ENCODE results near the gene MINDY3.
"Not testable (repeated sequence)": the region's sequence is repeated elsewhere in the genome, so short reads cannot be mapped to it uniquely, and the experiment has no call there.

The MINDY3 gene

DNA sequence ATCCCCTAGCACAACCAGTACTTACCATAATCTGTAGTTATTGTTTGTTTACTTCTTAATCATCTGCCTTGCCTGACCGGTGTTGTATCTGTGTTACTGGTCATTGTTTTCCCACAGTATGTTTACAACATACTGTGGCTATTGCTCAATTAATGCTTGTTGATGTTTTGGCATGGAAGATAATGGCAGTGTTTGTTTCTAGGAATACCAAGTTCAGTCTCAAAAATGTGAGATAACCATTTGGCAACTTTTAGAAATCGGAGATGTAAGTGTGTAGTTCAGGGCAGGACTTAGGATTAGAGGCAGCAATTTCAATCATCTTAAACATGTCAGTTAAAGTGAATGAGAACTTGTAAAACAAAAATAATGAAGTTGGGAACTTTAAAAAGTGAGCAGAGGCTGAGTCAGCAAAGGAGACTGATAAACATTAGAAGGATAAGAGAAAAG lies 8.2 kb downstream of the MINDY3 start:
- DNase-seq, result no peak
- ATAC-seq (ENCODE audit: insufficient read depth, low read depth), result no peak
- Histone ChIP-seq H4K20me1 (ENCODE audit: insufficient read depth, low read length) (peaks cover 5% of the 10 kb centered on the region; the same call in 1 of the 2 replicates), H3K9me3 (ENCODE audit: insufficient read depth, low read length, severe bottlenecking) (peaks cover 18% of the 10 kb centered on the region), H3K4me3 (ENCODE audit: low read depth in 1 of 2, low read length in 2 of 2) (no peak overlapping the region), H2AFZ (ENCODE audit: low read depth, low read length) (no peak overlapping the region), H3K27ac (ENCODE audit: low read length) (no peak overlapping the region), H3K9ac (ENCODE audit: low read depth, low read length) (no peak overlapping the region), H3K27me3 (ENCODE audit: insufficient read depth, low read length, poor library complexity) (no peaks in the 10 kb centered on the region), H3K36me3 (ENCODE audit: insufficient read depth, low read length) (peaks cover 22% of the 10 kb centered on the region), H3K4me2 (ENCODE audit: insufficient read depth, low read length) (no peak overlapping the region), H3K4me1 (ENCODE audit: insufficient read depth, low read length) (peaks cover 5% of the 10 kb centered on the region; the same call in 1 of the 2 replicates), H3K79me2 (ENCODE audit: insufficient read depth, low read length) (peaks cover 89% of the 10 kb centered on the region)
- TF ChIP-seq, protein P1, sequence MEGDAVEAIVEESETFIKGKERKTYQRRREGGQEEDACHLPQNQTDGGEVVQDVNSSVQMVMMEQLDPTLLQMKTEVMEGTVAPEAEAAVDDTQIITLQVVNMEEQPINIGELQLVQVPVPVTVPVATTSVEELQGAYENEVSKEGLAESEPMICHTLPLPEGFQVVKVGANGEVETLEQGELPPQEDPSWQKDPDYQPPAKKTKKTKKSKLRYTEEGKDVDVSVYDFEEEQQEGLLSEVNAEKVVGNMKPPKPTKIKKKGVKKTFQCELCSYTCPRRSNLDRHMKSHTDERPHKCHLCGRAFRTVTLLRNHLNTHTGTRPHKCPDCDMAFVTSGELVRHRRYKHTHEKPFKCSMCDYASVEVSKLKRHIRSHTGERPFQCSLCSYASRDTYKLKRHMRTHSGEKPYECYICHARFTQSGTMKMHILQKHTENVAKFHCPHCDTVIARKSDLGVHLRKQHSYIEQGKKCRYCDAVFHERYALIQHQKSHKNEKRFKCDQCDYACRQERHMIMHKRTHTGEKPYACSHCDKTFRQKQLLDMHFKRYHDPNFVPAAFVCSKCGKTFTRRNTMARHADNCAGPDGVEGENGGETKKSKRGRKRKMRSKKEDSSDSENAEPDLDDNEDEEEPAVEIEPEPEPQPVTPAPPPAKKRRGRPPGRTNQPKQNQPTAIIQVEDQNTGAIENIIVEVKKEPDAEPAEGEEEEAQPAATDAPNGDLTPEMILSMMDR (IDR thresholded peaks at IDR 0.05; ENCODE audit: borderline replicate concordance, extremely low read depth, low read length, poor library complexity, severe bottlenecking), result no peak
- TF ChIP-seq EZH2 (IDR thresholded peaks at IDR 0.05; ENCODE audit: borderline replicate concordance, low read depth, low read length, severe bottlenecking), result no peak

DNA sequence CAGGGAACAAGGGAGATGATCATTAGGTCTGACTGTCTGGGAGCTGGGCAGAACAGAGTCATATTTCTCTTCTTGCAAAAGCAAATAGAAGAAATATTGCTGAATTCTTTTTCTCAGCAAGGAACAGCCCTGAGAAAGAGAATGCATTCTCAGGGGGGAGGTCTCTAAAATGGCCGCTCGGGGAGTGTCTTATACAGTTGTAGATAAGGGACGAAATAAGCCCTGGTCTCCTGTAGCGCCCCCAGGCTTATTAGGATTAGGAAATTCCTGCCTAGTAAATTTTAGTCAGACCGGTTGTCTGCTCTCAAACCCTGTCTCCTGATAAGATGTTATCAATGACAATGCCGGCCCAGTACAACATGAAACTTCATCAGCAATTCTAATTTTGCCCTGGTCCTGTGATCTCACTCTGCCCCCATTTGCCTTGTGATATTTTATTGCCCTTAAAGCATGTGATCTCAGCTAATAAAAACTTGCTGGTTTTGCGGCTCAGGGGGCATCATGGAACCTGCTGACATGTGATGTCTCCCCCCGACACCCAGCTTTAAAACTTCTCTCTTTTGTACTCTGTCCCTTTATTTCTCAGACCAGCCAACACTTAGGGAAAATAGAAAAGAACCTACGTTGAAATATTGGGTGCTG lies 9.8 kb downstream of the MINDY3 start:
- not testable (repeated sequence) for H3K9ac ChIP-seq (ENCODE audit: low read depth, low read length); H3K4me3 ChIP-seq (ENCODE audit: low read depth in 1 of 2, low read length in 2 of 2); H3K27me3 ChIP-seq (ENCODE audit: insufficient read depth, low read length, poor library complexity); H3K4me2 ChIP-seq (ENCODE audit: insufficient read depth, low read length); H2AFZ ChIP-seq (ENCODE audit: low read depth, low read length); H3K4me1 ChIP-seq (ENCODE audit: insufficient read depth, low read length); H3K27ac ChIP-seq (ENCODE audit: low read length); ATAC-seq (ENCODE audit: insufficient read depth, low read depth); H4K20me1 ChIP-seq (ENCODE audit: insufficient read depth, low read length)
- peaks cover 22% of the 10 kb centered on the region for H3K36me3 ChIP-seq (ENCODE audit: insufficient read depth, low read length)
- peaks cover 78% of the 10 kb centered on the region for H3K79me2 ChIP-seq (ENCODE audit: insufficient read depth, low read length)
- H3K9me3 ChIP-seq (ENCODE audit: insufficient read depth, low read length, severe bottlenecking), result peaks cover 18% of the 10 kb centered on the region
- DNase-seq, result peak; percentile 14

GRCh38 chr10:15849316-15849715 lies 11.0 kb downstream of the MINDY3 start:
- Histone ChIP-seq H3K9me3 (ENCODE audit: insufficient read depth, low read length, severe bottlenecking) (peaks cover 18% of the 10 kb centered on the region), H3K79me2 (ENCODE audit: insufficient read depth, low read length) (peaks cover 71% of the 10 kb centered on the region), H3K4me2 (ENCODE audit: insufficient read depth, low read length) (no peak overlapping the region), H2AFZ (ENCODE audit: low read depth, low read length) (no peak overlapping the region), H3K36me3 (ENCODE audit: insufficient read depth, low read length) (peaks cover 22% of the 10 kb centered on the region), H4K20me1 (ENCODE audit: insufficient read depth, low read length) (no peaks in the 10 kb centered on the region), H3K27me3 (ENCODE audit: insufficient read depth, low read length, poor library complexity) (no peaks in the 10 kb centered on the region), H3K27ac (ENCODE audit: low read length) (no peak overlapping the region), H3K4me1 (ENCODE audit: insufficient read depth, low read length) (peaks cover 10% of the 10 kb centered on the region; the same call in 1 of the 2 replicates), H3K4me3 (ENCODE audit: low read depth in 1 of 2, low read length in 2 of 2) (no peak overlapping the region), H3K9ac (ENCODE audit: low read depth, low read length) (no peak overlapping the region)
- DNase-seq (no peak), ATAC-seq (ENCODE audit: insufficient read depth, low read depth) (no peak)
- TF ChIP-seq, protein P1 (IDR thresholded peaks at IDR 0.05; ENCODE audit: borderline replicate concordance, extremely low read depth, low read length, poor library complexity, severe bottlenecking), result no peak
- no peak for TF ChIP-seq EZH2 (IDR thresholded peaks at IDR 0.05; ENCODE audit: borderline replicate concordance, low read depth, low read length, severe bottlenecking)

DNA sequence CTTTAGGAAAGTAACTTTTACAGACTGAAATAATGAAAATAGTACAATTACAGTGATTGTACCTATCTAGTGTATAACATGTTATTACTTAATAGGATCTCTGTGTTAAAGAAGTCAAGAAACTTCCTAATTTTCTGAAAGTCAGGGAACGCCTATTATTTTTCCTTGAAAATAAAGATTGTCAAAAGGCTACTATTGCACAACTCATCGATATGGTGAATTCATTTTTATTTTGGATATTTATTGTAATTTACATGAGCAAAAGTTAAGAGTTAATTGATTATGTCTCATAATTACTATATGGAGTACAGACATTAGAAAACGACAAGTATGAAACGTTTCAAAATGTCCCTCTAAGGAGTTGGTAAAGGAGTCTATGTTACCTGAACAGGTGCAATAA lies 12.8 kb downstream of the MINDY3 start:
- no peak overlapping the region for H3K27ac ChIP-seq (ENCODE audit: low read length)
- peaks cover 10% of the 10 kb centered on the region for H3K36me3 ChIP-seq (ENCODE audit: insufficient read depth, low read length)
- no peaks in the 10 kb centered on the region for H4K20me1 ChIP-seq (ENCODE audit: insufficient read depth, low read length)
- H2AFZ ChIP-seq (ENCODE audit: low read depth, low read length), result no peak overlapping the region
- peaks cover 16% of the 10 kb centered on the region for H3K9me3 ChIP-seq (ENCODE audit: insufficient read depth, low read length, severe bottlenecking)
- no peak overlapping the region for H3K9ac ChIP-seq (ENCODE audit: low read depth, low read length)
- peaks cover 28% of the 10 kb centered on the region for H3K4me1 ChIP-seq (ENCODE audit: insufficient read depth, low read length)
- peaks cover 56% of the 10 kb centered on the region for H3K79me2 ChIP-seq (ENCODE audit: insufficient read depth, low read length)
- H3K4me2 ChIP-seq (ENCODE audit: insufficient read depth, low read length), result no peak overlapping the region
- DNase-seq, result no peak
- H3K27me3 ChIP-seq (ENCODE audit: insufficient read depth, low read length, poor library complexity), result no peaks in the 10 kb centered on the region
- no peak overlapping the region for H3K4me3 ChIP-seq (ENCODE audit: low read depth in 1 of 2, low read length in 2 of 2)
- TF ChIP-seq, protein P1 (IDR thresholded peaks at IDR 0.05; ENCODE audit: borderline replicate concordance, extremely low read depth, low read length, poor library complexity, severe bottlenecking), result no peak
- no peak for TF ChIP-seq EZH2 (IDR thresholded peaks at IDR 0.05; ENCODE audit: borderline replicate concordance, low read depth, low read length, severe bottlenecking)
- no peak for ATAC-seq (ENCODE audit: insufficient read depth, low read depth)
